ENCODE measurements around the gene RNH1.
A peak's percentile ranks its signal among the peaks of the same experiment; 100 is the strongest.
"Not testable (repeated sequence)": the region's sequence is repeated elsewhere in the genome, so short reads cannot be mapped to it uniquely, and the experiment has no call there.

The RNH1 gene

GRCh38 chr11:516918-517685 is 10.1 kb upstream of the RNH1 start:
- not testable (repeated sequence) for DNase-seq

- no peak for DNase-seq
These were observed 9.4 kb upstream of the RNH1 start for GRCh38 chr11:516400-516799.

- DNase-seq, result no peak
These were observed 8.1 kb upstream of the RNH1 start for GRCh38 chr11:515131-515530.

GRCh38 chr11:514606-515005 is 7.6 kb upstream of the RNH1 start:
- DNase-seq, result no peak

GRCh38 chr11:512761-513595 is 5.9 kb upstream of the RNH1 start:
- no peak for DNase-seq

GRCh38 chr11:508956-509355 is 1.9 kb upstream of the RNH1 start:
- no peak for DNase-seq

- no peak for DNase-seq
These were observed 879 bp upstream of the RNH1 start for GRCh38 chr11:507727-508515.

GRCh38 chr11:506238-506994 is 626 bp downstream of the RNH1 start:
- DNase-seq, result peak; percentile 67 to 77

- no peak for DNase-seq
These were observed 2.1 kb downstream of the RNH1 start for GRCh38 chr11:504994-505344.

- DNase-seq, result no peak
These were observed 2.7 kb downstream of the RNH1 start for GRCh38 chr11:504053-504993.

GRCh38 chr11:503179-503981 is 3.7 kb downstream of the RNH1 start:
- no peak for DNase-seq

- DNase-seq, result no peak
These were observed 4.5 kb downstream of the RNH1 start for GRCh38 chr11:502288-503178.

- no peak for DNase-seq
These were observed 5.3 kb downstream of the RNH1 start for GRCh38 chr11:501683-502287.

- DNase-seq, result no peak
These were observed 5.9 kb downstream of the RNH1 start for GRCh38 chr11:501001-501682.

GRCh38 chr11:499201-500076 is 7.6 kb downstream of the RNH1 start:
- no peak for DNase-seq

GRCh38 chr11:498297-499181 is 8.5 kb downstream of the RNH1 start:
- no peak for DNase-seq

Measured in SHP77 (cell line).